ENCODE measurements around the gene LARGE1. TPM values are rescaled to one million over a fixed set of nuclear protein-coding genes. Genes with fewer than 3 reads are reported as not detected.

LARGE1 gene
- total and polyA plus RNA-seq, 2 of the 4 experiments (the other 2 are of a cell fraction): 6.2 to 12.4 TPM

DNA sequence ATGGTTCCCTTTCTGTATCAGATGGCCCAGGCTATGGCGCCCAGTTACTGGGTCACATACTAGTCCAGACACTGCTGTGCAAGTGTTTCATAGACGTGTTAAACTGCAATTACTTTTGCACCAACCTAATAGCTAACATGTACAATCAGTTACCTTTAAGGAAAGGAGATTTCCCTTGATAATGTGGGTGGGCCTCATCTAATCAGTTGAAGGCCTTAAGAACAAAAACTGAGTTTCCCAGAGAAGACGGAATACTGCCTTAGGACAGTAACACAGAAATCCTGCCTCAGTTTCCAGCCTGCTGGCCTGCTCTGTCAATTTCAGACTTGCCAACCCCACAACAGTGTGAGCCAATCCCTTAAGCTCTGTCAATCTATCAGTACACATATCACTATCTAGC, 632.2 kb downstream of the LARGE1 start:
- H2BK120ac ChIP-seq (ENCODE audit: low read depth, low read length): no peak overlapping the region
- no peak overlapping the region for H2AFZ ChIP-seq (replicated peaks; ENCODE audit: low read length, poor library complexity)
- no peak overlapping the region for H4K5ac ChIP-seq (ENCODE audit: low read depth, low read length)
- dilution Hi-C loops (cut with HindIII; ENCODE audit: low sequenced_read_pairs, unreplicated experiment): no loop called here
- peaks cover under 1% of the 10 kb centered on the region; the same call in 1 of the 2 replicates for H3K36me3 ChIP-seq (ENCODE audit: control insufficient read depth, insufficient read depth, low read length)
- WGBS, 2 experiments (ENCODE audit: extremely low coverage in 2 of 2, insufficient read length in 1 of 2): 100% methylated on average over 1 of the region's 3 CpGs; no CpG with 5 or more reads in 1 of the 2 experiments
- no peaks in the 10 kb centered on the region for H3K9me1 ChIP-seq (ENCODE audit: insufficient read depth, low read length)
- H3K23ac ChIP-seq (ENCODE audit: low read depth, low read length): no peak overlapping the region
- H3K4ac ChIP-seq (ENCODE audit: low read depth, low read length): no peak overlapping the region
- H3K4me1 ChIP-seq (ENCODE audit: control insufficient read depth, insufficient read depth, low read length): no peaks in the 10 kb centered on the region
- no peak overlapping the region for H2BK5ac ChIP-seq (ENCODE audit: low read depth, low read length, poor library complexity, severe bottlenecking)
- no peak overlapping the region for H4K8ac ChIP-seq (ENCODE audit: low read depth in 2 of 2, low read length in 2 of 2)
- no peak overlapping the region for H4K91ac ChIP-seq (ENCODE audit: insufficient read depth, low read depth, low read length)
- H2AK5ac ChIP-seq (ENCODE audit: low read depth, low read length): no peak overlapping the region
- H3K27ac ChIP-seq (ENCODE audit: insufficient read depth, low read length): no peak overlapping the region
- no peak overlapping the region for H2BK20ac ChIP-seq (ENCODE audit: low read depth, low read length)
- DNase-seq (no peak), ATAC-seq (ENCODE audit: low read depth) (no peak)
- no peak overlapping the region for H3K18ac ChIP-seq (ENCODE audit: low read depth, low read length)
- H2BK15ac ChIP-seq (ENCODE audit: low read depth, low read length): no peak overlapping the region
- H3K79me1 ChIP-seq (ENCODE audit: low read depth in 1 of 2, low read length in 2 of 2): no peaks in the 10 kb centered on the region
- no peak overlapping the region for H3K14ac ChIP-seq (replicated peaks; ENCODE audit: low read depth, low read length)
- no peak overlapping the region for H3K4me3 ChIP-seq (ENCODE audit: insufficient read depth, low read depth, low read length)
- CTCF ChIA-PET: no interaction called here
- H4K20me1 ChIP-seq (ENCODE audit: insufficient read depth, low read length): no peaks in the 10 kb centered on the region
- no peak overlapping the region for H3K56ac ChIP-seq (ENCODE audit: extremely low read depth, insufficient read depth, low read length)
- no peak overlapping the region for H3K4me2 ChIP-seq (ENCODE audit: low read depth, low read length)
- in situ Hi-C loops (cut with MboI; ENCODE audit: low sequenced_read_pairs): no loop called here
- POLR2A ChIA-PET (ENCODE audit: unreplicated experiment): no interaction called here
- intact Hi-C loops (cut with micrococcal nuclease): no loop called here
- TF ChIP-seq POLR2A (IDR thresholded peaks at IDR 0.05; ENCODE audit: low read depth, low read length): no peak
- no peak for TF ChIP-seq CHD1 (IDR thresholded peaks at IDR 0.05; ENCODE audit: low read depth, low read length)
- no peaks in the 10 kb centered on the region for H3K9me3 ChIP-seq (ENCODE audit: control insufficient read depth, insufficient read depth, low read length)
- H3K9ac ChIP-seq (ENCODE audit: low read depth, low read length): no peak overlapping the region
- no peaks in the 10 kb centered on the region for H3K27me3 ChIP-seq (ENCODE audit: control insufficient read depth, insufficient read depth, low read length)
- no TSS peak for BruUV-seq (replicated peaks)
- no peak overlapping the region for H2AK9ac ChIP-seq (replicated peaks; ENCODE audit: low read depth, low read length, poor library complexity)

All from IMR-90 (cell line).